ENCODE measurements around the gene SLC39A9.

- TF ChIP-seq RAD21 (conservative IDR thresholded peaks at IDR 0.05 in 1 of 2, IDR thresholded peaks at IDR 0.05 in 1 of 2) (no peak), REST (IDR thresholded peaks at IDR 0.05) (no peak), MAX (IDR thresholded peaks at IDR 0.05) (no peak), RNF2 (IDR thresholded peaks at IDR 0.05; ENCODE audit: borderline replicate concordance, low read depth) (no peak), CTCF (IDR thresholded peaks at IDR 0.05) (no peak), POLR2A (IDR thresholded peaks at IDR 0.05; ENCODE audit: low read length) (no peak), CHD4 (IDR thresholded peaks at IDR 0.05; ENCODE audit: borderline replicate concordance) (no peak), KDM1A (IDR thresholded peaks at IDR 0.05; ENCODE audit: low read depth) (no peak)
These were observed 102.9 kb downstream of the SLC39A9 start for GRCh38 chr14:69501423-69501838.
